ENCODE data around the gene PTPRN2. TPM values are rescaled to one million over a fixed set of nuclear protein-coding genes. Genes with fewer than 3 reads are reported as not detected.

Gene PTPRN2
- polyA plus RNA-seq, 2 donors, result 0.37 to 0.40 TPM

- Histone ChIP-seq H3K9me3 (ENCODE audit: control insufficient read depth in 2 of 2, insufficient read depth in 1 of 2, low read depth in 1 of 2, low read length in 1 of 2) (peaks cover 0 to 8% of the 10 kb centered on the region in 2 donors), H3K4me1 (ENCODE audit: control insufficient read depth in 2 of 2, insufficient read depth in 2 of 2, low read length in 1 of 2) (no peaks in the 10 kb centered on the region), H3K27ac (ENCODE audit: low read depth in 2 of 2, low read length in 1 of 2) (no peak overlapping the region), H3K4me3 (ENCODE audit: low read depth in 1 of 2, low read length in 2 of 2) (no peak overlapping the region), H3K27me3 (ENCODE audit: control insufficient read depth in 1 of 2, insufficient read depth in 2 of 2, low read length in 2 of 2) (no peaks in the 10 kb centered on the region), H3K36me3 (ENCODE audit: control insufficient read depth in 2 of 2, insufficient read depth in 2 of 2, low read length in 1 of 2) (no peaks in the 10 kb centered on the region)
- WGBS, 2 donors, result 82 to 83% methylated on average over 28 of the region's 28 CpGs
Observed at GRCh38 chr7:158443014-158443687, 144.5 kb downstream of the PTPRN2 start.

- H3K27me3 ChIP-seq (ENCODE audit: control insufficient read depth in 1 of 2, insufficient read depth in 2 of 2, low read length in 2 of 2), result no peaks in the 10 kb centered on the region
- H3K36me3 ChIP-seq (ENCODE audit: control insufficient read depth in 2 of 2, insufficient read depth in 2 of 2, low read length in 1 of 2), result no peaks in the 10 kb centered on the region
- no peak overlapping the region for H3K27ac ChIP-seq (ENCODE audit: low read depth in 2 of 2, low read length in 1 of 2)
- H3K4me1 ChIP-seq (ENCODE audit: control insufficient read depth in 2 of 2, insufficient read depth in 2 of 2, low read length in 1 of 2), result no peaks in the 10 kb centered on the region
- no peak overlapping the region for H3K4me3 ChIP-seq (ENCODE audit: low read depth in 1 of 2, low read length in 2 of 2)
- peaks cover 0 to 8% of the 10 kb centered on the region in 2 donors for H3K9me3 ChIP-seq (ENCODE audit: control insufficient read depth in 2 of 2, insufficient read depth in 1 of 2, low read depth in 1 of 2, low read length in 1 of 2)
- 74 to 82% methylated on average over 4 of the region's 4 CpGs for whole genome bisulfite sequencing, 2 donors
Observed at GRCh38 chr7:158442260-158442659, 145.4 kb downstream of the PTPRN2 start.

- H3K36me3 ChIP-seq (ENCODE audit: control insufficient read depth in 2 of 2, insufficient read depth in 2 of 2, low read length in 1 of 2), result no peaks in the 10 kb centered on the region
- no peak overlapping the region for H3K27ac ChIP-seq (ENCODE audit: low read depth in 2 of 2, low read length in 1 of 2)
- no peaks in the 10 kb centered on the region for H3K27me3 ChIP-seq (ENCODE audit: control insufficient read depth in 1 of 2, insufficient read depth in 2 of 2, low read length in 2 of 2)
- no peak overlapping the region for H3K4me3 ChIP-seq (ENCODE audit: low read depth in 1 of 2, low read length in 2 of 2)
- H3K9me3 ChIP-seq (ENCODE audit: control insufficient read depth in 2 of 2, insufficient read depth in 1 of 2, low read depth in 1 of 2, low read length in 1 of 2), result peaks cover 0 to 8% of the 10 kb centered on the region in 2 donors
- no peaks in the 10 kb centered on the region for H3K4me1 ChIP-seq (ENCODE audit: control insufficient read depth in 2 of 2, insufficient read depth in 2 of 2, low read length in 1 of 2)
- WGBS, 2 donors, result 71 to 73% methylated on average over 8 of the region's 8 CpGs
Observed at GRCh38 chr7:158439035-158439434, 148.6 kb downstream of the PTPRN2 start.

GRCh38 chr7:158432369-158433341 lies 155.0 kb downstream of the PTPRN2 start:
- no peaks in the 10 kb centered on the region for H3K27me3 ChIP-seq (ENCODE audit: control insufficient read depth in 1 of 2, insufficient read depth in 2 of 2, low read length in 2 of 2)
- no peaks in the 10 kb centered on the region for H3K36me3 ChIP-seq (ENCODE audit: control insufficient read depth in 2 of 2, insufficient read depth in 2 of 2, low read length in 1 of 2)
- H3K27ac ChIP-seq (ENCODE audit: low read depth in 2 of 2, low read length in 1 of 2), result no peak overlapping the region
- H3K4me1 ChIP-seq (ENCODE audit: control insufficient read depth in 2 of 2, insufficient read depth in 2 of 2, low read length in 1 of 2), result no peaks in the 10 kb centered on the region
- H3K4me3 ChIP-seq (ENCODE audit: low read depth in 1 of 2, low read length in 2 of 2), result no peak overlapping the region
- 24% methylated on average over 17 of the region's 17 CpGs for WGBS, 2 donors
- H3K9me3 ChIP-seq (ENCODE audit: control insufficient read depth in 2 of 2, insufficient read depth in 1 of 2, low read depth in 1 of 2, low read length in 1 of 2), result no peaks in the 10 kb centered on the region

- Histone ChIP-seq H3K27ac (ENCODE audit: low read depth in 2 of 2, low read length in 1 of 2) (no peak overlapping the region), H3K4me3 (ENCODE audit: low read depth in 1 of 2, low read length in 2 of 2) (no peak overlapping the region), H3K9me3 (ENCODE audit: control insufficient read depth in 2 of 2, insufficient read depth in 1 of 2, low read depth in 1 of 2, low read length in 1 of 2) (no peaks in the 10 kb centered on the region), H3K27me3 (ENCODE audit: control insufficient read depth in 1 of 2, insufficient read depth in 2 of 2, low read length in 2 of 2) (no peaks in the 10 kb centered on the region), H3K4me1 (ENCODE audit: control insufficient read depth in 2 of 2, insufficient read depth in 2 of 2, low read length in 1 of 2) (no peaks in the 10 kb centered on the region), H3K36me3 (ENCODE audit: control insufficient read depth in 2 of 2, insufficient read depth in 2 of 2, low read length in 1 of 2) (no peaks in the 10 kb centered on the region)
- WGBS, 2 donors, result 25 to 35% methylated on average over 14 of the region's 14 CpGs
Observed at GRCh38 chr7:158431941-158432347, 155.7 kb downstream of the PTPRN2 start.

GRCh38 chr7:158431055-158431940 lies 156.3 kb downstream of the PTPRN2 start:
- H3K27me3 ChIP-seq (ENCODE audit: control insufficient read depth in 1 of 2, insufficient read depth in 2 of 2, low read length in 2 of 2), result no peaks in the 10 kb centered on the region
- no peak overlapping the region for H3K27ac ChIP-seq (ENCODE audit: low read depth in 2 of 2, low read length in 1 of 2)
- H3K36me3 ChIP-seq (ENCODE audit: control insufficient read depth in 2 of 2, insufficient read depth in 2 of 2, low read length in 1 of 2), result no peaks in the 10 kb centered on the region
- no peak overlapping the region for H3K4me3 ChIP-seq (ENCODE audit: low read depth in 1 of 2, low read length in 2 of 2)
- 83 to 84% methylated on average over 12 of the region's 12 CpGs for whole genome bisulfite sequencing, 2 donors
- no peaks in the 10 kb centered on the region for H3K4me1 ChIP-seq (ENCODE audit: control insufficient read depth in 2 of 2, insufficient read depth in 2 of 2, low read length in 1 of 2)
- no peaks in the 10 kb centered on the region for H3K9me3 ChIP-seq (ENCODE audit: control insufficient read depth in 2 of 2, insufficient read depth in 1 of 2, low read depth in 1 of 2, low read length in 1 of 2)

- Histone ChIP-seq H3K4me1 (ENCODE audit: control insufficient read depth in 2 of 2, insufficient read depth in 2 of 2, low read length in 1 of 2) (no peaks in the 10 kb centered on the region), H3K9me3 (ENCODE audit: control insufficient read depth in 2 of 2, insufficient read depth in 1 of 2, low read depth in 1 of 2, low read length in 1 of 2) (no peaks in the 10 kb centered on the region), H3K27me3 (ENCODE audit: control insufficient read depth in 1 of 2, insufficient read depth in 2 of 2, low read length in 2 of 2) (no peaks in the 10 kb centered on the region), H3K4me3 (ENCODE audit: low read depth in 1 of 2, low read length in 2 of 2) (no peak overlapping the region), H3K36me3 (ENCODE audit: control insufficient read depth in 2 of 2, insufficient read depth in 2 of 2, low read length in 1 of 2) (no peaks in the 10 kb centered on the region), H3K27ac (ENCODE audit: low read depth in 2 of 2, low read length in 1 of 2) (no peak overlapping the region)
- 87 to 88% methylated on average over 22 of the region's 22 CpGs for WGBS, 2 donors
Observed at GRCh38 chr7:158430308-158431034, 157.2 kb downstream of the PTPRN2 start.

- WGBS, 2 donors, result 74 to 81% methylated on average over 23 to 24 of the region's 24 CpGs
- Histone ChIP-seq H3K4me1 (ENCODE audit: control insufficient read depth in 2 of 2, insufficient read depth in 2 of 2, low read length in 1 of 2) (no peaks in the 10 kb centered on the region), H3K4me3 (ENCODE audit: low read depth in 1 of 2, low read length in 2 of 2) (no peak overlapping the region), H3K36me3 (ENCODE audit: control insufficient read depth in 2 of 2, insufficient read depth in 2 of 2, low read length in 1 of 2) (no peaks in the 10 kb centered on the region), H3K9me3 (ENCODE audit: control insufficient read depth in 2 of 2, insufficient read depth in 1 of 2, low read depth in 1 of 2, low read length in 1 of 2) (no peaks in the 10 kb centered on the region), H3K27ac (ENCODE audit: low read depth in 2 of 2, low read length in 1 of 2) (no peak overlapping the region), H3K27me3 (ENCODE audit: control insufficient read depth in 1 of 2, insufficient read depth in 2 of 2, low read length in 2 of 2) (no peaks in the 10 kb centered on the region)
Observed at GRCh38 chr7:158428837-158429753, 158.5 kb downstream of the PTPRN2 start.
